Ascending aorta (tissue), 2 donors: ENCODE results near the gene PTPRN2. TPM values are rescaled to one million over a fixed set of nuclear protein-coding genes. Genes with fewer than 3 reads are reported as not detected.

ENCODE experiments used
- DNase-seq, 2 donors: peaks; one replicate each; pipeline ENCODE4 v3.0.0-alpha.2; 2019; ENCODE audit warnings: low spot score in 2 of 2
- H3K27ac ChIP-seq, 2 donors: fragments of 200-600 bp; sonication (generic); one replicate each; pipeline ENCODE4 v1.5.1; 2016 to 2017; ENCODE audit warnings: mild to moderate bottlenecking in 1 of 2
- H3K27me3 ChIP-seq: fragments of 200-600 bp; sonication (generic); one replicate; pipeline ENCODE4 v1.5.1; 2017
- H3K36me3 ChIP-seq, 2 donors: fragments of 200-600 bp; sonication (generic); one replicate each; pipeline ENCODE4 v1.5.1; 2016
- H3K4me1 ChIP-seq, 2 donors: fragments of 200-600 bp; sonication (generic); one replicate each; pipeline ENCODE4 v1.5.1; 2016 to 2017; ENCODE audit warnings: mild to moderate bottlenecking in 1 of 2
- H3K4me3 ChIP-seq, 2 donors: fragments of 200-600 bp; sonication (generic); one replicate each; pipeline ENCODE4 v1.5.1; 2016 to 2017; ENCODE audit warnings: mild to moderate bottlenecking in 1 of 2
- H3K9me3 ChIP-seq, 2 donors: fragments of 200-600 bp; sonication (generic); one replicate each; pipeline ENCODE4 v1.5.1; 2016
- CTCF ChIP-seq, 3 experiments: fragments of 200-600 bp in 2 of 3; fragments of 450-650 bp in 1 of 3; sonication (generic) in 2 of 3; IDR thresholded peaks; one replicate each; pipeline ENCODE4 v1.5.1; 2016 to 2019; ENCODE audit warnings: antibody characterized with exemption in 3 of 3, mild to moderate bottlenecking in 1 of 3, moderate library complexity in 1 of 3
- intact Hi-C: fragments of 100-400 bp; cut with DNase I; formaldehyde crosslinking; loops from one replicate; pipeline ENCODE4 v1.15.1; 2023
- total RNA-seq: library from RNA; depleted of rRNA; stranded (reverse); fragments of >200 nt; gene quantifications from one replicate; pipeline ENCODE4 v1.1.0, GENCODE V29; 2016

PTPRN2 gene
- total RNA-seq, 1 donor from 2014 or later, result 7.3 TPM

GRCh38 chr7:158542651-158543566, 44.7 kb downstream of the PTPRN2 start:
- intact Hi-C loops, result no loop called here

GRCh38 chr7:158541346-158542010, 46.1 kb downstream of the PTPRN2 start:
- Histone ChIP-seq H3K36me3 (no peaks in the 10 kb centered on the region), H3K4me3 (no peak overlapping the region)

More at GRCh38 chr7:158542651-158543566, 44.7 kb downstream of the PTPRN2 start:
- H3K27ac ChIP-seq, result no peak overlapping the region
- H3K4me3 ChIP-seq, result no peak overlapping the region
- no peaks in the 10 kb centered on the region for H3K9me3 ChIP-seq
- H3K4me1 ChIP-seq, result no peaks in the 10 kb centered on the region
- TF ChIP-seq CTCF (IDR thresholded peaks at IDR 0.05), result no peak
- DNase-seq, result no peak
- H3K27me3 ChIP-seq, result no peaks in the 10 kb centered on the region
- H3K36me3 ChIP-seq, result no peaks in the 10 kb centered on the region

DNA sequence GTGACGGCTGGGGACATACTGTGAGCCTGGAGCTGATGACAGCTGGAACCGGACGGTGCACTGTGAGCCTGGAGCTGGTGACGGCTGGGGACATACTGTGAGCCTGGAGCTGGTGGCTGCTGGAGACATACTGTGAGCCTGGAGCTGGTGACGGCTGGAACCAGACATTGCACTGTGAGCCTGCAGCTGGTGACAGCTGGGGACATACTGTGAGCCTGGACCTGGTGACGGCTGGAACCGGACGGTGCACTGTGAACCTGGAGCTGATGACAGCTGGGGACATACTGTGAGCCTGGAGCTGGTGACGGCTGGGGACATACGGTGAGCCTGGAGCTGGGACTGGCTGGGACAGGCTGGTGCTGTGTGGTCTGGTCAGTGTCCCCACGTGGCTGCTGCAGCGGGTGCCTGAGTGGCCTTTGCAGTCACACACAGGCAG, 47.9 kb downstream of the PTPRN2 start:
- Histone ChIP-seq H3K4me1 (no peaks in the 10 kb centered on the region), H3K36me3 (no peaks in the 10 kb centered on the region), H3K4me3 (no peak overlapping the region), H3K9me3 (no peaks in the 10 kb centered on the region), H3K27me3 (no peaks in the 10 kb centered on the region), H3K27ac (no peak overlapping the region)
- intact Hi-C loops, result no loop called here
- DNase-seq, result no peak
- TF ChIP-seq CTCF (IDR thresholded peaks at IDR 0.05), result no peak

More at GRCh38 chr7:158541346-158542010, 46.1 kb downstream of the PTPRN2 start:
- intact Hi-C loops, result no loop called here
- Histone ChIP-seq H3K27me3 (no peaks in the 10 kb centered on the region), H3K9me3 (no peaks in the 10 kb centered on the region), H3K4me1 (no peaks in the 10 kb centered on the region), H3K27ac (no peak overlapping the region)
- DNase-seq, result no peak
- no peak for TF ChIP-seq CTCF (IDR thresholded peaks at IDR 0.05)

DNA sequence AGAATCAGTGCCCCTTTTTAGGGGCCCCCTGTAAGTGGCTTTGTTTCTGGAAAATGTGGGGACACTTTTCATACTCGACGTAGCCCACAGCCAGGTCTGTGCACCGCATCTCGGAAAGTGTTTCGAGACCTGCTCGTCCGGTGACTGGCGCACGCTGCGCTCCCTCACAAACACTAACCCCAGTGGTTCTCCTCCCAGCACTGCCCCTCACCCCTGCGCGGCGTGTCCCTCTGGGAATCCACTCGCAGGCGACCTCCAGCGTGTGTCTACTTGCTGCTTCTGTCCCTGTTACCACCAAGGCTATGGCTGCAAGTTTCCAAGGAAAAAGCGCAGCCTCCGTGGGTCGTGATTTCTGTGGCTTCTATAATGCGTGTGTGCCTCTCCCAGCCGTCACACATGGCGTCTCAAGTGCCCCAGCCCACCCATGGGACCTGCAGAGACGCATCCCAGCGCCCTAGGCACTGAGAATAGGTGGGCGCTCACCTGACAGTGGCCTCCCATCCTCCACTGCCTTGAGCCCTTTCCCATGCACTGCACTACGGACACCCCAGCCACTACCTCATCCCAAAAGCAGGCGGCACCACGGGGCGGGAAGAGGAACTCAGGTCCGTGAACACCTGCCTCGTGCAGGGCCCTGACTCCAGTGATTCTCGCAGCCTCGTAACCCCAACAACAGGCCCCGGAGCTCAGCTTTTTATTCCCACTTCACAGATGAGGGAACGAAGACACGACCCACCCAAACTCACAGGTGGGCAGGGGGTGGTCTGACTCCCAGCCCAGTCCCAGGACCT, 49.3 kb downstream of the PTPRN2 start:
- DNase-seq, result no peak
- no peak overlapping the region for H3K27ac ChIP-seq
- no peak for TF ChIP-seq CTCF (IDR thresholded peaks at IDR 0.05)

GRCh38 chr7:158537516-158537882, 50.1 kb downstream of the PTPRN2 start:
- no peak for TF ChIP-seq CTCF (IDR thresholded peaks at IDR 0.05)
- Histone ChIP-seq H3K27me3 (no peaks in the 10 kb centered on the region), H3K4me3 (no peak overlapping the region), H3K27ac (no peak overlapping the region), H3K9me3 (no peaks in the 10 kb centered on the region), H3K4me1 (no peaks in the 10 kb centered on the region), H3K36me3 (no peaks in the 10 kb centered on the region)
- DNase-seq, result no peak
- intact Hi-C loops, result no loop called here

More for the DNA sequence above, 49.3 kb downstream of the PTPRN2 start:
- intact Hi-C loops, result no loop called here
- Histone ChIP-seq H3K9me3 (no peaks in the 10 kb centered on the region), H3K36me3 (no peaks in the 10 kb centered on the region), H3K27me3 (no peaks in the 10 kb centered on the region), H3K4me3 (no peak overlapping the region), H3K4me1 (no peaks in the 10 kb centered on the region)
